ENCODE data around the gene SPOPL.
"Not testable (repeated sequence)": the region's sequence is repeated elsewhere in the genome, so short reads cannot be mapped to it uniquely, and the experiment has no call there.

Gene SPOPL

GRCh38 chr2:138523673-138524042, 22.1 kb downstream of the SPOPL start:
- not testable (repeated sequence) for DNase-seq (ENCODE audit: low spot score)

GRCh38 chr2:138524353-138524752, 22.8 kb downstream of the SPOPL start:
- not testable (repeated sequence) for DNase-seq (ENCODE audit: low spot score)

- no peak for DNase-seq (ENCODE audit: low spot score)
Observed at GRCh38 chr2:138531913-138532312, 30.3 kb downstream of the SPOPL start.

- DNase-seq (ENCODE audit: low spot score) = no peak
Observed at GRCh38 chr2:138534791-138535190, 33.2 kb downstream of the SPOPL start.

- no peak for DNase-seq (ENCODE audit: low spot score)
Observed at GRCh38 chr2:138536302-138536701, 34.7 kb downstream of the SPOPL start.

GRCh38 chr2:138536740-138537139, 35.2 kb downstream of the SPOPL start:
- no peak for DNase-seq (ENCODE audit: low spot score)

GRCh38 chr2:138537170-138537915, 35.8 kb downstream of the SPOPL start:
- no peak for DNase-seq (ENCODE audit: low spot score)

GRCh38 chr2:138544206-138544605, 42.6 kb downstream of the SPOPL start:
- DNase-seq (ENCODE audit: low spot score) = not testable (repeated sequence)

- DNase-seq (ENCODE audit: low spot score) = no peak
Observed at GRCh38 chr2:138548796-138549195, 47.2 kb downstream of the SPOPL start.

- no peak for DNase-seq (ENCODE audit: low spot score)
Observed at GRCh38 chr2:138550172-138550571, 48.6 kb downstream of the SPOPL start.

- no peak for DNase-seq (ENCODE audit: low spot score)
Observed at GRCh38 chr2:138550670-138551287, 49.2 kb downstream of the SPOPL start.

GRCh38 chr2:138554123-138554522, 52.6 kb downstream of the SPOPL start:
- DNase-seq (ENCODE audit: low spot score) = no peak

- no peak for DNase-seq (ENCODE audit: low spot score)
Observed at GRCh38 chr2:138559641-138560040, 58.1 kb downstream of the SPOPL start.

- no peak for DNase-seq (ENCODE audit: low spot score)
Observed at GRCh38 chr2:138564586-138565229, 63.1 kb downstream of the SPOPL start.

GRCh38 chr2:138565230-138565598, 63.6 kb downstream of the SPOPL start:
- no peak for DNase-seq (ENCODE audit: low spot score)

GRCh38 chr2:138572318-138572717, 70.7 kb downstream of the SPOPL start:
- no peak for DNase-seq (ENCODE audit: low spot score)

GRCh38 chr2:138577066-138577465, 75.5 kb downstream of the SPOPL start:
- DNase-seq (ENCODE audit: low spot score) = no peak

- no peak for DNase-seq (ENCODE audit: low spot score)
Observed at GRCh38 chr2:138579556-138579955, 78.0 kb downstream of the SPOPL start.

- DNase-seq (ENCODE audit: low spot score) = no peak
Observed at GRCh38 chr2:138581909-138582308, 80.3 kb downstream of the SPOPL start.

GRCh38 chr2:138589663-138590062, 88.1 kb downstream of the SPOPL start:
- no peak for DNase-seq (ENCODE audit: low spot score)

- no peak for DNase-seq (ENCODE audit: low spot score)
Observed at GRCh38 chr2:138596403-138596802, 94.8 kb downstream of the SPOPL start.

- no peak for DNase-seq (ENCODE audit: low spot score)
Observed at GRCh38 chr2:138600732-138601457, 99.3 kb downstream of the SPOPL start.

Measured in cerebellar cortex (tissue), 1 donor.